Measurements from ENCODE around the gene ADGRL1. TPM values are rescaled to one million over a fixed set of nuclear protein-coding genes. Genes with fewer than 3 reads are reported as not detected.
A peak's percentile ranks its signal among the peaks of the same experiment; 100 is the strongest.

The ADGRL1 gene
- total RNA-seq, 1 donor from 2014 or later = 2.2 TPM

GRCh38 chr19:14112809-14113385 is 93.1 kb downstream of the ADGRL1 start:
- no peak for DNase-seq (ENCODE audit: low read depth, low spot score)

GRCh38 chr19:14112051-14112808 is 93.7 kb downstream of the ADGRL1 start:
- DNase-seq (ENCODE audit: low read depth, low spot score) = no peak

- no peak for DNase-seq (ENCODE audit: low read depth, low spot score)
Measured at GRCh38 chr19:14111486-14111885, 94.5 kb downstream of the ADGRL1 start.

- DNase-seq (ENCODE audit: low read depth, low spot score) = no peak
Measured at GRCh38 chr19:14110650-14111049, 95.3 kb downstream of the ADGRL1 start.

- peak; percentile 66 for DNase-seq (ENCODE audit: low read depth, low spot score)
Measured at GRCh38 chr19:14107581-14108461, 98.1 kb downstream of the ADGRL1 start.

- DNase-seq (ENCODE audit: low read depth, low spot score) = no peak
Measured at GRCh38 chr19:14106840-14107239, 99.1 kb downstream of the ADGRL1 start.

- no peak for DNase-seq (ENCODE audit: low read depth, low spot score)
Measured at GRCh38 chr19:14105680-14106079, 100.3 kb downstream of the ADGRL1 start.

GRCh38 chr19:14103310-14103709 is 102.7 kb downstream of the ADGRL1 start:
- no peak for DNase-seq (ENCODE audit: low read depth, low spot score)

- DNase-seq (ENCODE audit: low read depth, low spot score) = no peak
Measured at GRCh38 chr19:14102756-14103155, 103.2 kb downstream of the ADGRL1 start.

GRCh38 chr19:14102102-14102696 is 103.8 kb downstream of the ADGRL1 start:
- no peak for DNase-seq (ENCODE audit: low read depth, low spot score)

- no peak for DNase-seq (ENCODE audit: low read depth, low spot score)
Measured at GRCh38 chr19:14101003-14101545, 104.9 kb downstream of the ADGRL1 start.

Other genes with a start within 250 kb of the ADGRL1 start
- gene RFX1, start 199.8 kb downstream of the ADGRL1 start, total RNA-seq = 1.7 and 2.4 TPM in 2 replicates
- not detected in 2 replicates for gene RLN3, start 178.0 kb downstream of the ADGRL1 start, total RNA-seq
- 4.1 and 8.6 TPM in 2 replicates for gene IL27RA, start 174.4 kb downstream of the ADGRL1 start, total RNA-seq
- gene PALM3, start 144.1 kb downstream of the ADGRL1 start, total RNA-seq = 0.07 and 0.32 TPM in 2 replicates
- gene MISP3, start 133.4 kb downstream of the ADGRL1 start, total RNA-seq = 0.14 and 0.46 TPM in 2 replicates
- gene C19orf67, start 120.4 kb downstream of the ADGRL1 start, total RNA-seq = 0.13 TPM in 1 of 2 replicates, not detected in the other
- gene SAMD1, start 115.4 kb downstream of the ADGRL1 start, total RNA-seq = 21.3 and 23.1 TPM in 2 replicates
- gene PRKACA, start 88.4 kb downstream of the ADGRL1 start, total RNA-seq = 37.9 and 44.4 TPM in 2 replicates
- gene ASF1B, start 69.6 kb downstream of the ADGRL1 start, total RNA-seq = 15.3 and 21.5 TPM in 2 replicates
- 3.1 and 4.2 TPM in 2 replicates for gene ADGRE5, start 175.3 kb upstream of the ADGRL1 start, total RNA-seq
- 92.5 and 156 TPM in 2 replicates for gene DDX39A, start 213.2 kb upstream of the ADGRL1 start, total RNA-seq
- gene PKN1, start 227.1 kb upstream of the ADGRL1 start, total RNA-seq = 248 and 291 TPM in 2 replicates

Measured in pulmonary artery endothelial cell (primary cell).